K562 (cell line): ENCODE measurements around the gene FITM1. TPM values are rescaled to one million over a fixed set of nuclear protein-coding genes. Genes with fewer than 3 reads are reported as not detected.
A peak's percentile ranks its signal among the peaks of the same experiment; 100 is the strongest.

Experiments used
- GABPB2 ChIP-seq: fragments of 250-450 bp; sonication (Bioruptor Pico); conservative IDR thresholded peaks from 2 replicates; pipeline ENCODE4 v1.5.1; 2021; ENCODE audit warnings: mild to moderate bottlenecking
- GTF2B ChIP-seq: IDR thresholded peaks from 2 replicates; pipeline ENCODE4 v1.6.1; 2011; ENCODE audit not compliant: insufficient read length; ENCODE audit errors: extremely low read depth
- IRF2 ChIP-seq: sonication (generic); formaldehyde crosslinking; IDR thresholded peaks from 2 replicates; pipeline ENCODE4 v1.8.1; 2022; ENCODE audit warnings: mild to moderate bottlenecking, missing genetic modification reagents
- KLF13 ChIP-seq: fragments of 450-650 bp; IDR thresholded peaks from 2 replicates; pipeline ENCODE4 v1.6.1; 2016; ENCODE audit warnings: missing genetic modification characterization, low read depth, mild to moderate bottlenecking, missing compliant biosample characterization, moderate library complexity, borderline replicate concordance
- MED1 ChIP-seq: sonication (generic); formaldehyde crosslinking; IDR thresholded peaks from 2 replicates; pipeline ENCODE4 v1.8.1; 2023; ENCODE audit warnings: missing genetic modification reagents, borderline replicate concordance
- MTA1 ChIP-seq: fragments of 450-650 bp; IDR thresholded peaks from 2 replicates; pipeline ENCODE4 v1.6.1; 2017; ENCODE audit warnings: borderline replicate concordance
- NFIC ChIP-seq: fragments of 450-650 bp; IDR thresholded peaks from 2 replicates; pipeline ENCODE4 v1.6.1; 2017; ENCODE audit warnings: mild to moderate bottlenecking, inconsistent platforms
- SAFB ChIP-seq: fragments of 200-400 bp; formaldehyde crosslinking; IDR thresholded peaks from 2 replicates; pipeline ENCODE4 v1.6.1; 2017; ENCODE audit warnings: low read depth, low read length, borderline replicate concordance
- SIN3B ChIP-seq: fragments of 450-650 bp; IDR thresholded peaks from 2 replicates; pipeline ENCODE4 v1.6.1; 2017; ENCODE audit warnings: low read depth, mild to moderate bottlenecking, moderate library complexity
- SMAD2 ChIP-seq: fragments of 150-350 bp; IDR thresholded peaks from 2 replicates; pipeline ENCODE4 v1.6.1; 2014; ENCODE audit warnings: low read depth, mild to moderate bottlenecking, low read length
- ZNF717 ChIP-seq: fragments of 250-450 bp; sonication (Bioruptor Pico); IDR thresholded peaks from 2 replicates; pipeline ENCODE4 v1.5.0; 2021
- polyA plus RNA-seq, 8 experiments: library from polyadenylated mRNA; depleted of rRNA in 4 of 8; stranded (reverse) in 5 of 8; unstranded in 3 of 8; fragments of >200 nt; fragmentation: Nextera tagmentation in 2 of 8; fragmentation: Illumina TruSeq in 1 of 8; extraction: Ambion mirVana in 2 of 8; extraction: Trizol in 1 of 8; gene quantifications; 2 replicates each; pipeline versions ENCODE4 v1.2.1 to v1.2.3, GENCODE V29; 2011 to 2014; ENCODE audit warnings: inconsistent platforms in 1 of 8, missing spikeins in 1 of 8
- total RNA-seq, 7 experiments: library from RNA; depleted of rRNA in 6 of 7; stranded (reverse); fragments of >200 nt in 6 of 7; fragmentation: Illumina TruSeq in 2 of 7; extraction: Trizol in 2 of 7; gene quantifications; 2 replicates each; pipeline versions ENCODE4 v1.2.1 to v1.2.3, GENCODE V29; 2011 to 2021; ENCODE audit warnings: low replicate concordance in 1 of 7
- TF ChIP-seq, protein P1 (sequence below): fragments of 200-600 bp; sonication (generic); IDR thresholded peaks from one replicate; pipeline ENCODE4 v1.6.1; 2012; ENCODE audit warnings: mild to moderate bottlenecking, low read depth, low read length, inconsistent platforms
- TF ChIP-seq, protein P2 (sequence below): sonication (generic); formaldehyde crosslinking; IDR thresholded peaks from 2 replicates; pipeline ENCODE4 v1.8.0; 2022; ENCODE audit warnings: mild to moderate bottlenecking, missing genetic modification reagents

The FITM1 gene
- total and polyA plus RNA-seq, 9 of the 15 experiments (the other 6 are each of a cell fraction or from before 2014, with no cell fraction given), result 0.09 to 0.20 TPM; not detected in 7

DNA sequence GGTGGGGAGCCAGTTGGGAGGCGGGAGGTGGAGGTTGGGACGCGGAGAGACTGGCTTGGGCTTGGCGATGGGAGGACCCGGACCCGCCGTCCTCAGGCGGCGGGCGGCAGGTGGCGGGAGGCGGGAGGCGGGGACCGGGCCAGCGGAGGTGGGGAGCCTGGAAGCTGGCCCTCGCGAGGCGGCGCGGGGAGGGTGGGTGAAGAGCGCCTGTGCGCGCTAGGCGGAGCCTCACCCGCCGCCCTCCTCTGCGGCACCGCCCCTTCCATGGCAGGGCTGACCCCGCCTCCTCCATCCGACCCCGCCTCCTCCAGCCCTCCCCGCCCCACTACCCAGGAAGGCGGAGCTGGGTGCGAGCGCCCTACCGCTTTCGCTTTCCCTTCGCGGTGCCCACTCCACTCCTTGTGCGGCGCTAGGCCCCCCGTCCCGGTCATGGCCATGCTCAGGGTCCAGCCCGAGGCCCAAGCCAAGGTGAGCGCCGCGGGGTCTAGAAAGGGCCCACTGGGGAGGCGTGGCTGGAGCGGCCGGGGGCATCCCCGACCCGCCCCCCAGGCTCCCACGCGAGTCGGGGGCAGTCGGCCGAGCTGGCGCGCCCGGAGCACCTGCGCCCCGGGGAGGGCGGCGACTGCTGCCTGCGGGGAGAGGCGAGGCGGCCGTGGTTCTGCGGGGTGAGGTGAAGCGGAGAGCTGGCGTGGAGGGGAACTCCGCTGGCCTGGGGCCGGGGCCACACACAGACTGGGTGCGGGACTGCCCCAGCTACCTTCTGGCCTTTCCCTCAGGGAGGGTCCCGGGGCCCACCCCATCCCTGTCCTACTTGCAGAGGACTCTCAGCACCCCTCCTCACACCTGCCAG lies 5.6 kb downstream of the FITM1 start, which contains the start of gene PSME1 (continued):
- TF ChIP-seq SAFB (peak; percentile 87), NFIC (no peak), IRF2 (peak; percentile 96), ZNF717 (CRISPR knock-in tag) (no peak), MTA1 (no peak), SMAD2 (no peak), GTF2B (no peak), KLF13 (tag) (peak; percentile 53; the same call in 1 of the 2 replicates), SIN3B (0 out of 2 replicates have a peak, but pooled peaks have one; percentile 36), GABPB2 (CRISPR knock-in tag) (no peak), MED1 (CRISPR knock-in tag) (no peak)
- TF ChIP-seq, protein P1, sequence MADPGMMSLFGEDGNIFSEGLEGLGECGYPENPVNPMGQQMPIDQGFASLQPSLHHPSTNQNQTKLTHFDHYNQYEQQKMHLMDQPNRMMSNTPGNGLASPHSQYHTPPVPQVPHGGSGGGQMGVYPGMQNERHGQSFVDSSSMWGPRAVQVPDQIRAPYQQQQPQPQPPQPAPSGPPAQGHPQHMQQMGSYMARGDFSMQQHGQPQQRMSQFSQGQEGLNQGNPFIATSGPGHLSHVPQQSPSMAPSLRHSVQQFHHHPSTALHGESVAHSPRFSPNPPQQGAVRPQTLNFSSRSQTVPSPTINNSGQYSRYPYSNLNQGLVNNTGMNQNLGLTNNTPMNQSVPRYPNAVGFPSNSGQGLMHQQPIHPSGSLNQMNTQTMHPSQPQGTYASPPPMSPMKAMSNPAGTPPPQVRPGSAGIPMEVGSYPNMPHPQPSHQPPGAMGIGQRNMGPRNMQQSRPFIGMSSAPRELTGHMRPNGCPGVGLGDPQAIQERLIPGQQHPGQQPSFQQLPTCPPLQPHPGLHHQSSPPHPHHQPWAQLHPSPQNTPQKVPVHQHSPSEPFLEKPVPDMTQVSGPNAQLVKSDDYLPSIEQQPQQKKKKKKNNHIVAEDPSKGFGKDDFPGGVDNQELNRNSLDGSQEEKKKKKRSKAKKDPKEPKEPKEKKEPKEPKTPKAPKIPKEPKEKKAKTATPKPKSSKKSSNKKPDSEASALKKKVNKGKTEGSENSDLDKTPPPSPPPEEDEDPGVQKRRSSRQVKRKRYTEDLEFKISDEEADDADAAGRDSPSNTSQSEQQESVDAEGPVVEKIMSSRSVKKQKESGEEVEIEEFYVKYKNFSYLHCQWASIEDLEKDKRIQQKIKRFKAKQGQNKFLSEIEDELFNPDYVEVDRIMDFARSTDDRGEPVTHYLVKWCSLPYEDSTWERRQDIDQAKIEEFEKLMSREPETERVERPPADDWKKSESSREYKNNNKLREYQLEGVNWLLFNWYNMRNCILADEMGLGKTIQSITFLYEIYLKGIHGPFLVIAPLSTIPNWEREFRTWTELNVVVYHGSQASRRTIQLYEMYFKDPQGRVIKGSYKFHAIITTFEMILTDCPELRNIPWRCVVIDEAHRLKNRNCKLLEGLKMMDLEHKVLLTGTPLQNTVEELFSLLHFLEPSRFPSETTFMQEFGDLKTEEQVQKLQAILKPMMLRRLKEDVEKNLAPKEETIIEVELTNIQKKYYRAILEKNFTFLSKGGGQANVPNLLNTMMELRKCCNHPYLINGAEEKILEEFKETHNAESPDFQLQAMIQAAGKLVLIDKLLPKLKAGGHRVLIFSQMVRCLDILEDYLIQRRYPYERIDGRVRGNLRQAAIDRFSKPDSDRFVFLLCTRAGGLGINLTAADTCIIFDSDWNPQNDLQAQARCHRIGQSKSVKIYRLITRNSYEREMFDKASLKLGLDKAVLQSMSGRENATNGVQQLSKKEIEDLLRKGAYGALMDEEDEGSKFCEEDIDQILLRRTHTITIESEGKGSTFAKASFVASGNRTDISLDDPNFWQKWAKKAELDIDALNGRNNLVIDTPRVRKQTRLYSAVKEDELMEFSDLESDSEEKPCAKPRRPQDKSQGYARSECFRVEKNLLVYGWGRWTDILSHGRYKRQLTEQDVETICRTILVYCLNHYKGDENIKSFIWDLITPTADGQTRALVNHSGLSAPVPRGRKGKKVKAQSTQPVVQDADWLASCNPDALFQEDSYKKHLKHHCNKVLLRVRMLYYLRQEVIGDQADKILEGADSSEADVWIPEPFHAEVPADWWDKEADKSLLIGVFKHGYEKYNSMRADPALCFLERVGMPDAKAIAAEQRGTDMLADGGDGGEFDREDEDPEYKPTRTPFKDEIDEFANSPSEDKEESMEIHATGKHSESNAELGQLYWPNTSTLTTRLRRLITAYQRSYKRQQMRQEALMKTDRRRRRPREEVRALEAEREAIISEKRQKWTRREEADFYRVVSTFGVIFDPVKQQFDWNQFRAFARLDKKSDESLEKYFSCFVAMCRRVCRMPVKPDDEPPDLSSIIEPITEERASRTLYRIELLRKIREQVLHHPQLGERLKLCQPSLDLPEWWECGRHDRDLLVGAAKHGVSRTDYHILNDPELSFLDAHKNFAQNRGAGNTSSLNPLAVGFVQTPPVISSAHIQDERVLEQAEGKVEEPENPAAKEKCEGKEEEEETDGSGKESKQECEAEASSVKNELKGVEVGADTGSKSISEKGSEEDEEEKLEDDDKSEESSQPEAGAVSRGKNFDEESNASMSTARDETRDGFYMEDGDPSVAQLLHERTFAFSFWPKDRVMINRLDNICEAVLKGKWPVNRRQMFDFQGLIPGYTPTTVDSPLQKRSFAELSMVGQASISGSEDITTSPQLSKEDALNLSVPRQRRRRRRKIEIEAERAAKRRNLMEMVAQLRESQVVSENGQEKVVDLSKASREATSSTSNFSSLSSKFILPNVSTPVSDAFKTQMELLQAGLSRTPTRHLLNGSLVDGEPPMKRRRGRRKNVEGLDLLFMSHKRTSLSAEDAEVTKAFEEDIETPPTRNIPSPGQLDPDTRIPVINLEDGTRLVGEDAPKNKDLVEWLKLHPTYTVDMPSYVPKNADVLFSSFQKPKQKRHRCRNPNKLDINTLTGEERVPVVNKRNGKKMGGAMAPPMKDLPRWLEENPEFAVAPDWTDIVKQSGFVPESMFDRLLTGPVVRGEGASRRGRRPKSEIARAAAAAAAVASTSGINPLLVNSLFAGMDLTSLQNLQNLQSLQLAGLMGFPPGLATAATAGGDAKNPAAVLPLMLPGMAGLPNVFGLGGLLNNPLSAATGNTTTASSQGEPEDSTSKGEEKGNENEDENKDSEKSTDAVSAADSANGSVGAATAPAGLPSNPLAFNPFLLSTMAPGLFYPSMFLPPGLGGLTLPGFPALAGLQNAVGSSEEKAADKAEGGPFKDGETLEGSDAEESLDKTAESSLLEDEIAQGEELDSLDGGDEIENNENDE, result no peak
- TF ChIP-seq, protein P2, sequence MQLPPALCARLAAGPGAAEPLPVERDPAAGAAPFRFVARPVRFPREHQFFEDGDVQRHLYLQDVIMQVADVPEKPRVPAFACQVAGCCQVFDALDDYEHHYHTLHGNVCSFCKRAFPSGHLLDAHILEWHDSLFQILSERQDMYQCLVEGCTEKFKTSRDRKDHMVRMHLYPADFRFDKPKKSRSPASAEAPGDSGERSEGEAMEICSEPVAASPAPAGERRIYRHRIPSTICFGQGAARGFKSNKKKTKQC (CRISPR knock-in tag), result no peak
